GM19043 (cell line): Measurements from ENCODE around the gene GPC6.

ENCODE experiments used
- ATAC-seq: cut with Tn5 transposase; IDR thresholded peaks from one replicate; pipeline ENCODE4 v1.9.1; 2021; ENCODE audit warnings: low read depth; ENCODE audit not compliant: unreplicated experiment

Gene GPC6

DNA sequence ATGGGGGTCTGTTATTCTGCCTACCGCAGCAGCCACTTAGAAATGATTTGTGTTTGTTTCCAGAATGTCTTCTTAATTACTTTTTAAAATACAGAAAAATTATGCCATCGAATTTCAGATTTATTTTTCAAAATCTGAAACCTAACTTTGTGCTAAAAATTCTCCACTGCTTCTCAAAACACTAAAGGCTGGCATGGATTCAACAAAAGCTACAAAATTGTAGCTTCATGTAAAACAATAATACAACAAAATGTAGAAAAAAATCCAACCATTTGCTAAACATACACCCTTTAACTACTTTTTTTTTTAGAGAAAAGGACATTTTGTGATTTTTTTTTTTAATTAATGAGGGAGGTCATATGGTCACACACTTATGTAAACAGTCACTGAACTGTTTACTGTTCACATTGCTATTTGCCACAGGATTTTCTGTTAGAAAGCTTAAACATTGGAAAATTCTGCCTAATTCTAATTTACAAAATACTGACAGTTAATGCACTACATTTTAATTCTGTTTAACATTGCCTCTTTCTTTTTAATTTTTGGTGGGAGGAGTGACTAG lies 646.3 kb downstream of the GPC6 start:
- no peak for ATAC-seq

DNA sequence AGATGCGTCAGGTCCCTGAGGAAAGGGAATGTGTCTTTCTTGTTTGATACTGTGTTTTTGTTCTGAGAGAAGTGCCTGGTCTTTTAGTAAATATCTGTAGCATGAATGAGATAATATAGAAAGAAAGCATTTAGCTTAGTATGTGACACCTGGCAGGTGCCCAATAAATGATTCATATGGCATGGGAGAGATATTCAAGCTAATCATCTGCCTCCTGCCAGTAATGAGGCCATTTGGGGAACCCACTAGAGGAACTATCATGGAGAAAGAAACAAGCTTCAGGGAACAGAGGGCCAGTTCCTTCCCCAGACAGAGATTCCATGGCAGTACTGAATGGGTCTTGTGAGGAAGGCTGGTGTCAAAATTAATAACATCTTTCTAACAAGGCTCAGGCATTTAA lies 648.9 kb downstream of the GPC6 start:
- ATAC-seq, result no peak

DNA sequence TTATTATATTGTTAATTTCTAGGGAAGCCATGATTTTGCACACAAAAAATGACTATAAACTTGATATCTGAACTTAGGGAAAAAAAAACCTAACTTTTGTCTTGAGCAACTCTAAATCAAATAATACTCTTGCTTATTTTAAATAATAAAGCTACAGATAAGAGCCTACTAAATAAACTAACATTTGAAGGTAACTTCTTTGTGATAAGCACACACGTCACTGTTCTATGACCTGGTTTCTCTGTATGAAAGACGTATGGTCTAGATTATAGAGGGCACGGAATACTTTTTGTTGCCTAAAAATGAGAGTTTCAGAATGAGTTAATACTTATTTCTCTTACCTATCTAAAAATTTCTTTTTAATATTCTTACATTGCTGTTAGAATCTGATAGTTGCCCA lies 649.6 kb downstream of the GPC6 start:
- ATAC-seq, result no peak

GRCh38 chr13:93878675-93879074 lies 652.1 kb downstream of the GPC6 start:
- ATAC-seq, result no peak

DNA sequence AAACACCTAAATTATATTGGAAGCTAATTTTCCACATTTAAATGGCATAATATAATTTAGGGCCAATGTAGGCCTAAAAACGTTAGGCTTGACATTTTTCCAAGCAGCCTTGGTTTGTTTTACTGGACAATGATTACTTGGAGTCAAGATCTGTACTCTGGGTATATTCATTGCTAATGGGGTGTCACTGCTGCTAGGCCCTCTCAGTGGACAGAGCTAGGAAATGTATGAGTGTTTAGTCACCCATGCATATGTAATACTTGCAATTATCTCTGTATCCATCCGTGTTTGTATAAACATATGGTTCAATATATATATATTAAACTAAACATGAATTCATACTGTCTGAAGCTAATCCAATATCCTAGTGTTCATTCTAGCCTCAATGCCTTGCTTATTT lies 654.8 kb downstream of the GPC6 start:
- no peak for ATAC-seq

GRCh38 chr13:93882086-93882651 lies 655.6 kb downstream of the GPC6 start:
- no peak for ATAC-seq

DNA sequence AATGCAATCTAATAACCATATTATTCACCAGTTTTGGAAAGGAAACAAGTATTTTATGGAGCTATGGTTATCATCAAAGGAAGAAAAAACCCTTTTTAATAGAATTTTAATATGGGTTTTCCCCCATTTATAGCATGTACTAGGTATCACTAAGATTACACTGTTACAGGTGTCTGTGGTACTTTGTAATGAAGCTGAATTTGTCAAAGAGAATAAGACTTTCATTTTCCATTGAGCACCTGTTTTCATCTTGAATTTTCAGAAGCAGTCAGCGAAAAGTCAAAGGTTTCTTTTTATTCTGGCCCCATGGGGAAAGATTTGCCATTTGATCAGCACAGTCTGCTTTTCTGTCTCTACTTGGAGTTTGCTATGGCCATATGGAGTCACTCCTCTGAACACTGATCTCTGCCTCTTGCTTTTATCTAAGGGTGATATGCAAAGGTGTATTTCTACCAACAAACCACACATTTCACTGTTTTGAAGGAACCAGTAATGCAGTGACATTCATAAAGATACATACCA lies 662.9 kb downstream of the GPC6 start:
- ATAC-seq, result no peak

GRCh38 chr13:93899981-93900380 lies 673.4 kb downstream of the GPC6 start:
- no peak for ATAC-seq

DNA sequence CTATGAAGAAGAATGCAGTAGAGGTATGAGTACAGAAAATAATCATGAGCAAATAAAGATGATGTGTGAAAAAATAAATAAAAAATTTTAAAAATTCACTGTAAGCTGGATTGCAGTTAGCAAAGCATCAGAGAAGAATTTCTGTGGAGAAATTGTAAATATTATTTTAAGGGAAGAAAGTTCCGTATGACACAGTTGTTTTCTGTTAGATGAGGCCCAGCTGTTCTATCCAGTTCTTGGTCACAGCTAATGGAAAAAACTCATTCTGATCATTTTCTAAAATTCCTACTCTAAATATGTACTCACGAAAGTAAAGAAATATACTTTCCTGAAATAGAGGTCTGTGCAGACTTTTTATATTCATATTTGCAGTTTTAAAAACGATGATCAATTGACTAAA lies 674.1 kb downstream of the GPC6 start:
- no peak for ATAC-seq

GRCh38 chr13:93903909-93904308 lies 677.3 kb downstream of the GPC6 start:
- no peak for ATAC-seq

DNA sequence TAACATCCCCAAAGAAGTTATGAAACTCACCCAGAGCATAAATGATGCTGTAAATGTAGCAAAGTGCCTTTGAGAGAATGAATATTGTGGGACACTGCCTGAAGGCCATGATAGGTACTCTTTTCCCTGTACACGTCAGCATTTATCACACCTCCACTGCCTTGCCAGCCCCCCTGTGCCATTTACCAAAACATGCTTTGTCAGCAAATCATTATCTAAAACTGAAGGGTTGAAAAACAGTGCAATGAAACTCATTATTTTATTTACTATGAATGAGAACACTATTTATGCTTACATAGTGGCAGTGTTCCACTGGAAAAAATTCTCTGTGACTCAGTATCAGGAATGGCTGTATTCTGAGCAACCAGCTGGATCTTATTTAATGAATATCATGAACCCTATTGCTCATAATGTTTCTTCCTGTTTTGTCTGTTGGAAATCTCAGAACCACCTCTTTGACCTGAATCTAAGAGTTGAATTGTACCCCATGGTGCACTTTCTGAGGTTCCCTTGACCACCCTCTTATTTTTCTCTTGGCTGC lies 688.7 kb downstream of the GPC6 start:
- no peak for ATAC-seq

DNA sequence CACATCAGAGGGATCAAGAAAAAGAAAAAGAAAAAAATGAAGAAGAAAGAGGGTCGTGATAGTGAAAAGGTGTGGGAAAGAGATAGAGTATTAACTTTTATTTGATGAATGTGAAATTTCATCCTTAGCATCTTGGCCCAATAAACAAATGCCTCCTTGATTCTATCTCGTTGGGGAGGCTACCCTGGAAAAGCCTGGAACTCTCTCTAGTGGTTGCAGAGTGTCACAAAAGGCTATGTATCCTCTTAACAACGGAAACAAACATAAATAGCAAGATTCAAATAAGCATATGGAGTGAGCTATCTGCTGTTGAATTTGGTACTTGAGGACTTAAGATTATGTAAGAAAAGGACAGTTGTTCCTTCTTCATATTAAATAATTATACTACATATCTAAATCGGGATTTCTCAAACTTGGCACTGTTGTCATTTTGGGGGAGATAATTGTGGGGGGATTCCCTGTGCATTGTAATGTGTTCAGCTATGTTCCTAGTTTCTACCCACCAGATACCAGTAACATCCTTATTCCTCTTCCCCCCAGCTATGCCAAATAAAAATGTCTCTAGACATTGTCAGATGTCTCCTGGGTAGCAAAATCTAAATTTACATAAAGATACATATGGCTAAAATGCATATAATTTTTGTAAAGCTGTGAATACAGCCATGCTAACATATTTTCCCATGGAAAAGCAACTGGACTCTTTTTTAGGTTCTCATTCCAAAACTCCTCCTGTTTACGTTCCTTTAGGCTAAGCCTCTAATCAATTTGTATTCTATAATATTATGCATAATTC lies 695.7 kb downstream of the GPC6 start:
- no peak for ATAC-seq

GRCh38 chr13:93925990-93926389 lies 699.4 kb downstream of the GPC6 start:
- ATAC-seq, result no peak

DNA sequence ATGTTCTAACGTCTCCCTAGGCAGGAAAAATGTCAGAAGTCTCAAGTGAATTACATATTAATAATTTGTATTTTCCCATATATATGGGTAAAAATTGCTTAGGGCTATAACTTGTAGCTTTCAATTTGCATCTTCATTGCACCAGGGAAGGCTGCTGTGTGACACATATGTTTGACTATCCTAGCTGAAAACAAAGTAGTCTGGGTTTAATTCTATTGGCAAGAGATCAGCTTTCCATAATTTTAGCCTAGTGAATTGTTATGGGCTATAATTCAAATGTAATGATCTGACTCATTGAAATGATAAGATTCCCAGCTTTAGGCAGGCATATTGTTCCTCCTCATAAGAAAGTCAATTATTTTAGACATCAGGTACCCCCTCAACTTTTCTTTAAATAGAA lies 699.8 kb downstream of the GPC6 start:
- ATAC-seq, result no peak

GRCh38 chr13:93927431-93927830 lies 700.8 kb downstream of the GPC6 start:
- no peak for ATAC-seq

DNA sequence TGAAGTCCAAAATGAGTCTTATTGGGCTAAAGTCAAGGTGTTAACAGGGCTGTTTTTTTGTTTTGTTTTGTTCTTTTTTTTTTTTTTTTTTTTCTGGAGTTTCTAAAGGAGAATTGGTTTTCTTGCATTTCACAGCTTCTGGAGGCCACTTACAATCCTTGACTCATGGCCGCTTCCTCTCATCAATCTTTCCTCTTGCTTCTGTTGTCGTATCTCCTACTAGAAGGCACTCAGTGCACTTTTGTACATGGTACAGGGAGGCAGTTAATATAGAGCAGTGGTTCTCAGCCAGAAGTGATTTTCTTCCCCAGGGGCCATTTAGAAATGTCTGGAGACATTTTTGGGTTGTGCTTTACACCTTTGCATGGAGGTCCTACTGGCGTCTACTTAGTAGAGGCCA lies 706.3 kb downstream of the GPC6 start:
- ATAC-seq, result no peak

- ATAC-seq, result no peak
Measured at GRCh38 chr13:93936901-93937300, 710.3 kb downstream of the GPC6 start.

GRCh38 chr13:93941444-93941843 lies 714.8 kb downstream of the GPC6 start:
- ATAC-seq, result no peak

DNA sequence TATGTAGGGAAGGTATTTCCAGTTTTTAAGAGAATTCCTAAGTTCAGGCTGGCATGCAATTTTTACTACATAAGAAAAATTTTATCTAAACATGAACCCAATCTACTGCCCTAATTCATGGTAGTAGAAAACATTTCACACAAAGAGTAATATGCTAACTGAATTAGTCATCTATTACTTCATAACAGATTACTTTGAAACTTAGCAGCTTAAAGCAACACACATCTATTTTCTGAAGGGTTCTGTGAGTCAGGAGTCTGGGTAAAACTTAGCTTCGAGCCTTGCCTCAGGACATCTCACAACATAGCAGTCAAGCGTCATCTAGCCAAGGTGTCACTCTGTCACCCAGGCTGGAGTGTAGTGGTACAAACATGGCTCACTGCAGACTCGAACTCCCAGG lies 715.4 kb downstream of the GPC6 start:
- no peak for ATAC-seq

GRCh38 chr13:93945621-93946020 lies 719.0 kb downstream of the GPC6 start:
- ATAC-seq, result no peak

DNA sequence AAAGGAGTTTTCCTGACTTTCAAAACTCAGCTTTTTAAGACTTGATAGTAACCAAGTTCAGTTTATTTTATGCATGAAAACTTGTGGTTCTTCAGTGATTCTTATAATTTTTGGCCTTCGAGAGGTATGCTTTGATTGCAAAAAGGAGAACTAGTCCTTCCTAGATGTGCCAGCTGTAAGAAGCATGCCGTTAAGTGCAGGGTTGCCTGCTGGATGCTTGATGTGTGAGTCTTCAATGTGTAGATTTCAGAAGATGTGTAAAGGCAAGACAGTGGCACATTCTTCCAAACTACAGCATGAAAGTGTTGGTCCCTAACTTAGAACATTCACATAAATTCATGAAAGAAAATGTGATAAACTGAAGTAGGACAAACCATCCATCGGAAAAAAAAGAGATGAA lies 720.4 kb downstream of the GPC6 start:
- no peak for ATAC-seq

DNA sequence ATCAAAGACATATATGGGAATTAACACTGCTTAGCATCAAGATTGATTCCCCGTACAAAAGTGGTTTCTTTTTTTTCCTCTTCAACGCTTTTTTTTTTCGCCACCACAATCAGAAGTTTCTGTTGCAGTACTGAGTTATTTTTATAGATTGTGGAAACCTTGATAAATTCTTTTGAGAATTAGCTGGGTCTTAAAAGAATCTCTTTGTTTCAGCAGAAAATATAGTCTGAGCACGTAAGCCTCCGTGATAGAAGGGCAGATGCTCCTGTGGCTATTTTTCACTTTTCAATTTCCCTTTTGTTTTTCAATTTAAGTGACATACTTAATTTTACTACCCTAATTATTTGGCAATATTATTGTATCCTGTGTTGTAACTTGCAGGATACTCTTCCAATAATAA lies 721.0 kb downstream of the GPC6 start:
- no peak for ATAC-seq
